Subcutaneous abdominal adipose tissue (tissue), 5 donors: Measurements from ENCODE around the gene CWC15.

ENCODE experiments used
- H3K27ac ChIP-seq: one replicate; pipeline ENCODE4 v1.7.0; 2013; ENCODE audit warnings: low read depth, mild to moderate bottlenecking, inconsistent platforms, low read length, moderate library complexity
- H3K27me3 ChIP-seq, 5 donors: one replicate each; pipeline ENCODE4 v1.7.0; 2013; ENCODE audit warnings: low read length in 5 of 5, inconsistent platforms in 1 of 5; ENCODE audit not compliant: control insufficient read depth in 5 of 5, insufficient read depth in 4 of 5
- H3K36me3 ChIP-seq, 5 donors: one replicate each; pipeline ENCODE4 v1.7.0; 2013; ENCODE audit warnings: low read length in 5 of 5; ENCODE audit not compliant: control insufficient read depth in 5 of 5, insufficient read depth in 5 of 5
- H3K4me1 ChIP-seq, 5 donors: one replicate each; pipeline ENCODE4 v1.7.0; 2013; ENCODE audit warnings: low read length in 5 of 5, mild to moderate bottlenecking in 3 of 5, moderate library complexity in 1 of 5; ENCODE audit not compliant: control insufficient read depth in 5 of 5, insufficient read depth in 5 of 5
- H3K4me3 ChIP-seq, 5 donors: one replicate each; pipeline ENCODE4 v1.7.0; 2013; ENCODE audit warnings: low read length in 5 of 5, low read depth in 1 of 5
- H3K9ac ChIP-seq, 5 donors: one replicate each; pipeline ENCODE4 v1.7.0; 2013; ENCODE audit warnings: low read length in 5 of 5, mild to moderate bottlenecking in 4 of 5, moderate library complexity in 3 of 5
- H3K9me3 ChIP-seq, 5 donors: one replicate each; pipeline ENCODE4 v1.7.0; 2013; ENCODE audit warnings: low read length in 5 of 5; ENCODE audit not compliant: control insufficient read depth in 5 of 5
- donor health status: healthy.
- donor health status: healthy.
- donor health status: healthy.
- donor health status: healthy.
- donor health status: healthy.

Gene CWC15

DNA sequence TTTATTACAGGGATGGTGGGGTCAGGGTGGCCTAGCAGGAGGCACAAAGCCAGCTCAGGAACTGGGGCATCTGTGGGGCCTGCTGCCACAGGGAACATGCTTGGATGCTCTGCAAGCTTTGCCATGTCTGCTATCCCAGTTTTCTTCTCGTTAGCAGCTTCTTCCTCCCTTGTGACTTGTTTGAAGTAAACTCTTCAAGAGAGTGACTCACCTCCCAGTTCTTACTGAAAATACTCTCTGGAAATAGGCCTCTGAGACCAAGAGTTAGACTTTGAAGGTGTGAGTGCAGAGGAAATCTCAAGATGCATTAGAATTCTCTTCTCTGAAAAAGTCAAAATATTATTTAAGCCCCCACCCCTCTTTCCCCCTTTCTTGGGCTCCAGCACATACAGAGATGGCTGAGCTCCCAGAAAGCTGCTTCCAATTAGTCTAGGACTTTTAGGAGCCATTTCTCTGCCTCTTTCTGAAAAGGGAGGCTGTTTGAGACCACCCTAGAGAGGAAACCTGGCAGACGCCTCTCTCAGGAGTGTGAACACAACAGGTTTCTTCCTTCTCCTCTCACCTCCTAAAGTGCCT is 15.1 kb downstream of the CWC15 start:
- H3K36me3 ChIP-seq, result peaks cover 25 to 50% (median 36%) of the 10 kb centered on the region in 5 donors
- no peak overlapping the region for H3K4me3 ChIP-seq
- no peaks in the 10 kb centered on the region for H3K27me3 ChIP-seq
- H3K27ac ChIP-seq, result no peak overlapping the region
- no peaks in the 10 kb centered on the region for H3K9me3 ChIP-seq
- H3K9ac ChIP-seq, result no peak overlapping the region
- no peaks in the 10 kb centered on the region for H3K4me1 ChIP-seq

- H3K27ac ChIP-seq, result no peak overlapping the region
- peaks cover 15 to 37% (median 25%) of the 10 kb centered on the region in 5 donors for H3K36me3 ChIP-seq
- no peak overlapping the region for H3K9ac ChIP-seq
- H3K9me3 ChIP-seq, result no peaks in the 10 kb centered on the region
- no peak overlapping the region for H3K4me3 ChIP-seq
- no peaks in the 10 kb centered on the region for H3K4me1 ChIP-seq
- H3K27me3 ChIP-seq, result no peaks in the 10 kb centered on the region
Measured at GRCh38 chr11:94956963-94957362, 16.4 kb downstream of the CWC15 start.

GRCh38 chr11:94954753-94955152 is 18.6 kb downstream of the CWC15 start:
- H3K9ac ChIP-seq, result no peak overlapping the region
- no peak overlapping the region for H3K4me3 ChIP-seq
- no peaks in the 10 kb centered on the region for H3K4me1 ChIP-seq
- no peaks in the 10 kb centered on the region for H3K27me3 ChIP-seq
- no peak overlapping the region for H3K27ac ChIP-seq
- peaks cover 0 to 17% (median 11%) of the 10 kb centered on the region in 5 donors for H3K36me3 ChIP-seq
- peaks cover 0 to 2% (median 0%) of the 10 kb centered on the region in 5 donors for H3K9me3 ChIP-seq

DNA sequence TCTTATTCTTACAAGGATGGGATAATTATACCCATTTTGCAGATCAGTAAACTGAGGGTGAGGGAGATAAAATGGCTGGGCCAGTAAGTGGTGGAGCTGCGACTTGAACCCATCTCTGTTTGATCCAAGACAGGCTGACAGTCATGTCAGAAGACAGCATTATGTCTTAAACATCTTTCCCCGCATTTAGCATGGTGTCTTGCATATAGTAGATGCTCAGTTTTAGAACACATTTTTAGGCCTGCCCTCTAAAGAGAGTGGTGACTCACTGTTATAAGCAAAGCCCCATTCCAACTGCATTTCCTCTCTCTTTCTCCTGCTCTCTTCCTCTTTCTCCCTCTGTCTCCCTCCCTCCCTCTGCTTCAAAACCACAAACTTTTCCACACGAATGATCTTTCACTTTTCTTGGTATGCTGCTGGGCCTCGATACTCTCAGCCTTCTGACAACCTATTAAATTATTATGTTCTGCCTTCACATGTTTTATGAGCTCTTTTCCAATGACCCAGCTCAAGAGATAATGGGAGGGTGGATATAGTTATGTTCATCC is 25.2 kb downstream of the CWC15 start:
- Histone ChIP-seq H3K4me1 (no peaks in the 10 kb centered on the region), H3K9ac (no peak overlapping the region), H3K4me3 (no peak overlapping the region), H3K27ac (no peak overlapping the region), H3K9me3 (peaks cover 0 to 2% (median 0%) of the 10 kb centered on the region in 5 donors), H3K27me3 (no peaks in the 10 kb centered on the region), H3K36me3 (no peaks in the 10 kb centered on the region)

GRCh38 chr11:94946812-94947211 is 26.5 kb downstream of the CWC15 start:
- Histone ChIP-seq H3K9me3 (peaks cover 0 to 2% (median 0%) of the 10 kb centered on the region in 5 donors), H3K27me3 (no peaks in the 10 kb centered on the region), H3K9ac (no peak overlapping the region), H3K36me3 (no peaks in the 10 kb centered on the region), H3K4me1 (no peaks in the 10 kb centered on the region), H3K27ac (no peak overlapping the region), H3K4me3 (no peak overlapping the region)

DNA sequence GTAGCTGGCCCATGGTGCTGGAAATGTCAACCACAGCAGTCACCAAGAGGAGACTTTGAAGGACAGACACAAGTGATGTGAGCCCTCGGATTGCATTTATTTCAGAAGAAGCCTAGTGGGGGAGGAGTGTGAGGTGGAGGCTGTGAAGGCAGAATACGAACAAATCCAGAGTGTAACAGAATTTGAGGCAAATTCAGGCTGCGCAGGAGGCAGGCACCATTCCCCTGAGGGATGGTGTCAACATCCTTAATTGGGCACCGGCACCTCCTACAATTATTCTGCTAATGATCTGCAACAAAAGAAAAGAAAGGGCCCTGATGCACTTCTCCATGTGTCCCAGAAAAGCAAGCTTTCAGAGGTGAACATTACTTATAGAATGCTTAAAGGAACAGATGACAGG is 32.2 kb downstream of the CWC15 start:
- Histone ChIP-seq H3K36me3 (no peaks in the 10 kb centered on the region), H3K4me3 (no peak overlapping the region), H3K4me1 (peaks cover 0 to 20% (median 15%) of the 10 kb centered on the region in 5 donors), H3K27me3 (no peaks in the 10 kb centered on the region), H3K9me3 (no peaks in the 10 kb centered on the region), H3K9ac (no peak overlapping the region), H3K27ac (no peak overlapping the region)

GRCh38 chr11:94939346-94939745 is 34.0 kb downstream of the CWC15 start:
- no peak overlapping the region for H3K4me3 ChIP-seq
- peaks cover 3 to 34% (median 24%) of the 10 kb centered on the region in 5 donors for H3K4me1 ChIP-seq
- H3K9me3 ChIP-seq, result no peaks in the 10 kb centered on the region
- H3K36me3 ChIP-seq, result no peaks in the 10 kb centered on the region
- H3K27ac ChIP-seq, result no peak overlapping the region
- H3K9ac ChIP-seq, result no peak overlapping the region
- no peaks in the 10 kb centered on the region for H3K27me3 ChIP-seq

DNA sequence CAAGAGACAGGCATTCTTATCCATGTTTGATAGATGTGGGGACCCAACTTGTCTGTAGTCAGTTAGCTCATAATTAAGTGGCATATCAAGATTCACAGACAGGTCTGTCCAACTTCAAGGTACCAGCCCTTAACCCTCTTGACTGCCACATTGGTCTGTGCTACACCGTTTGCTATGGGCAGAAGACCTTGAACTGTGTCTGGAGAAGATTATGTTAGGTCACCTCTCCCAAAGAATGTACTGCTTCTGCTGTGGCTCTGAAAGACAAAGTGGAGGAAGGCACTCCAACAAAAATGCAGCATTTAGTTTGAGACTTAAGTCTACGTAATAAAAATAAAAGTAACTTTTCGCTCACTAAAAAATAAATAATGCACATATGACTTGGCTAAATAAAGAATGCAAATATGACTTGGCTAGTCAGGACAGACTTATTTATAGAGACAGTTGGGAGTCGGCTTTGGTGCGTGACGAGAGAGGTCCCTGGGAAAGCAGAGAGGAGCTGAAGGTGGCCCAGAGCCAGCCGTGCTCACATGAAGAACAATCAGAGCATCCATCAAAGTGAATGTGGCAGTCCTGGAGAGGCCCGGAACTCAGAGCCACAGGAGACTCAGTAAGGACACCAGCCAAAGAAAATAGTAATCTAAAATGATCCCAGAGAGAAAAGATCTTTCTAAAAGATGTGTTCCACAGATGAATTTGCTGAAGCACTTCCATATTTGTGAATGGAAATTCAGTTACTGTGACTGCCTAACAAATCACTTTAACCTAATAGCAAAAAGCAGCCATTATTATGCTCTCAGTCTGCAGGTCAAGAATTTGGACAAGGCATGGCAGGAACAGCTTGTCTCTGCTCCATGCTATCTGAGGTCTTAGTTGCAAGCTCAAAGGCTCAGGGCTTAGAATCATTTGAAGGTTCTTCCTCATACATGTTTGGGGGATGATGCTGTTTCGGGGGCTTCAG is 35.0 kb downstream of the CWC15 start:
- H3K27ac ChIP-seq, result peak overlapping the region; percentile 1
- no peak overlapping the region for H3K9ac ChIP-seq
- H3K27me3 ChIP-seq, result no peaks in the 10 kb centered on the region
- H3K4me1 ChIP-seq, result peaks cover 5 to 44% (median 33%) of the 10 kb centered on the region in 5 donors
- no peak overlapping the region for H3K4me3 ChIP-seq
- H3K36me3 ChIP-seq, result no peaks in the 10 kb centered on the region
- no peaks in the 10 kb centered on the region for H3K9me3 ChIP-seq

DNA sequence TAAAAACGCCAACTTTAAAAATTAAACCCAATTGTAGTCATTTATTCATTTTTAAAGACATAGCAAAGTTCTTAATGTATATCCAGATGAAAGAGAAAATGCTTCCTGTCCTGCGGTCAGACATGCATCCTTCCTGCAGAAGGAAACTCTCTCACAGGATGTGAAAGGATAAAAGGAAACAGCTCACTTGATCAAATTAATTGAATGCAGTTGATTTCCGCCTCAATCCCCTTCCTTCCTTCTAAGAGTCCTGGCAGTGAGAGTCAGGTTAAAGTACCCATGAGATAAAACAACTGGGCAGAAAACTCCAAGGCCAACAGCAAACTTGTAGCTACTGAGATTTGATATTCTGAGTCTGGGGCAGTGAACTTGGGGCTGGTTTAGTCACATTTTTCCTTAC is 38.5 kb downstream of the CWC15 start:
- H3K9ac ChIP-seq, result no peak overlapping the region
- H3K36me3 ChIP-seq, result no peaks in the 10 kb centered on the region

DNA sequence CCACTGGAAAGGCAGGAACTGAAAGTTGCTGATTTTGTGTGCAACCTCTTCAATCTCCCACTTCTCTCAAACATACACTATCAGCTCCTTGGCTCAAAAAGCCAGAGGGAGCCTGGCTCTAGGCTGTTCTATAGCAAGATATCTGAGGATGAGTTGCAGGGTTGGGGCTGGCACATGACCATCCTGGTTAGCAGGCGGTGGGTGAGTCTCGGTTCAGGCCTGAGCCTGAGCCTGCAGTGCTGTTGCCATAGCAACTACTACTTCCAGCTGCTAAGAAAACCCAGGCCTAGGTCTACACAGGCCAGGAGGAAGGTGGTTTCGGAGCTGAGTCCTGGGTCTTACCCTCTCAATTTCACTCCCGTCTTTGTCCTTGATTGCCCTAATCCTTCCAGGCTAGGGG is 39.0 kb downstream of the CWC15 start:
- H3K36me3 ChIP-seq, result no peaks in the 10 kb centered on the region
- no peaks in the 10 kb centered on the region for H3K27me3 ChIP-seq
- no peak overlapping the region for H3K9ac ChIP-seq
- no peak overlapping the region for H3K4me3 ChIP-seq
- no peaks in the 10 kb centered on the region for H3K9me3 ChIP-seq
- peak overlapping the region; percentile 56 for H3K27ac ChIP-seq
- peaks cover 6 to 49% (median 40%) of the 10 kb centered on the region in 5 donors for H3K4me1 ChIP-seq

More for the DNA sequence above, 38.5 kb downstream of the CWC15 start:
- H3K27me3 ChIP-seq, result no peaks in the 10 kb centered on the region
- no peaks in the 10 kb centered on the region for H3K9me3 ChIP-seq
- no peak overlapping the region for H3K4me3 ChIP-seq
- H3K27ac ChIP-seq, result no peak overlapping the region
- H3K4me1 ChIP-seq, result peaks cover 6 to 54% (median 40%) of the 10 kb centered on the region in 5 donors
